Endothelial cell of hepatic sinusoid (primary cell): Measurements from ENCODE around the gene C5AR2.
"Not testable (repeated sequence)": the region's sequence is repeated elsewhere in the genome, so short reads cannot be mapped to it uniquely, and the experiment has no call there.

Experiments
- in situ Hi-C: cut with HindIII; loops from 2 replicates; pipeline ENCODE4 v1.10.0; 2017; ENCODE audit warnings: low sequenced_read_pairs

C5AR2 gene

DNA sequence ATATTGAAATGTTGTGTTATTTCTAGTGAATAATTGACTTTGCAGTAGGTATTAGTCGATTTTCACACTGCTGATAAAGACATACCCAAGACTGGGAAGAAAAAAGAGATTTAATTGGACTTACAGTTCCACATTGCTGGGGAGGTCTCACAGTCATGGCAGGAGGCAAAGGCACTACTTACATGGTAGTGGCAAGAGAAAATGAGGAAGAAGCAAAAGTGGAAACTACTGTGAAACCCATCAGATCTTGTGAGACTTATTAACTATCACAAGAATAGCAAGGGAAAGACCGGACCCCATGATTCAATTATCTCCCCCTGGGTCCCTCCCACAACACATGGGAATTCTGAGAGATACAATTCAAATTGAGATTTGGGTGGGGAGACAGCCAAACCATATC is 9.9 kb upstream of the C5AR2 start:
- in situ Hi-C loops = no loop called here

DNA sequence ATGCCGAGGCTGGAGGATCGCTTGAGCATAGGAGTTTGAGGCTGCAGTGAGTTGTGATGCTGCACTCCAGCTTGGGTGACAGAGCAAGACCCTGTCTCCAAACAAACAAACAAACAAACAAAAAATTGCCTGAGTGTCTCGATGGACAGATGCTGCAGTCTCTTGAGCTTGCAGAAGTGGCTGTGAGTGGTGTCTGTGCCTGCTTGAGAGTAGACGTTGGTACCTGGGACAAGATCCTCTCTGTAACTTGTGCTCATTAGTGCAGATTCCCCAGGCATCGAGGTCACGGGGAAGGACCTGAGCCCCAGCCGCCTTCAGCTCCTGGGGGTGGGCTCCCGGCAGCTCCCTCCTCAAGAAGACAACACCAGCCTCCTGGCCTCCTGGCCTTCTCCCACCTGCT is 8.6 kb upstream of the C5AR2 start:
- in situ Hi-C loops = no loop called here

- in situ Hi-C loops = no loop called here
Observed at GRCh38 chr19:47323872-47324271, 8.1 kb upstream of the C5AR2 start.

GRCh38 chr19:47324502-47324901 is 7.5 kb upstream of the C5AR2 start:
- in situ Hi-C loops = no loop called here

- in situ Hi-C loops = no loop called here
Observed at GRCh38 chr19:47330466-47330869, 1.5 kb upstream of the C5AR2 start.

DNA sequence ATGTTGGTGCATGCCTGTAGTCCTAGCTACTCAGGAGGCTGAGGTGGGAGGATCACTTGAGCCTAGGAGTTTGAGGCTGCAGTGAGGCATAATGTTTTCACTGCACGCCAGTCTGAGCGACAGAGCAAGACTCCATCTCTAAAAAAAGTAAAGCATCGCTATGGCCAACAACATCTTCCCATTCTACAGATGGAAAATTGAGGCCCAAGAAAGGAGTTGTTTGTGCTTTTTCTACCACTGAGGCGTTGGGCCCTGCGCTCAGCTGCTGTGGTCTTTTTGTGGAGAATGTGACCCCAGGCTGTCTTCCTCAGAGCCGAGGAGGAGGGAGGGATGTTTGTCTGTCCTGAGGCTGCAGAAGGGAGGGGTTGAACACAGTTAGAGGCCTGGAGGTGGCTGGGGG is 485 bp upstream of the C5AR2 start:
- in situ Hi-C loops = no loop called here

DNA sequence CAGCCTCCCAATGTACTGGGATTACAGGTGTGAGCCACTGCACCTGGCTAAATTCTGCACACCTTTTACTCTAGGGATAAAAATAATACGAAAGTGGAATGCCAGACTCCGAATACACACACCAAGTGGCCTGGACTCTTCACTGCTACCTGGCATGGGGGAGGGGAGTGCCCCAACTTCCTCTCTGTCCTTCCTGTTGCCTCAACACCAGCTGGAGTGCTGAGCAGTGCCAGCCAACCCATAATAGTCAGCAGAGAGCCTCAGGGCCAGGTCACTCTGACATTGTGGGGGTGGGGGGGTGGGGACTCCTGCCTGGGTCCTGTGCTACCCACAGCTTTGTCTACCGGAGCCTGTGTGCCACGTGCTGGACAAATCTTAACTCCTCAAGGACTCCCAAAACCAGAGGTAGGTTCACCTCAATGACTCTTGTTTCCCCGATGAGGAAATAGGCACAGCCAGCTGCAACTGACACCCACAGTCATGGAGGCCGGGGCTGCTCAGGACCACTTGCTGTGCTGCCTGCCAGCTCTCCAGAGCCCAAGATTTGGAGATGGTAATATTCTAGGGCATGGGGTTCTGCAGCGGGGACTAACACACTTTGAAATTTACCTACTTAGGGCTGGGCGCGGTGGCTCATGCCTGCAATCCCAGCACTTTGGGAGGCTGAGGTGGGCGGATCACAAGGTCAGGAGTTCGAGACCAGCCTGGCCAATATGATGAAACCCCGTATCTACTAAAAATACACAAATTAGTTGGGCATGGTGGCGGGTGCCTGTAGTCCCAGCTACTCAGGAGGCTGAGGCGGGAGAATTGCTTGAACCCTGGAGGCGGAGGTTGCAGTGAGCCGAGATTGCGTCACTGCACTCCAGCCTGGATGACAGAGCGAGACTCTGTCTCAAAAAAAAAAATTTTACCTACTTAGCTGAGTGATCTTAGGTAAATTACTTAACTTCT is 5.1 kb downstream of the C5AR2 start:
- in situ Hi-C loops = not testable (repeated sequence)

DNA sequence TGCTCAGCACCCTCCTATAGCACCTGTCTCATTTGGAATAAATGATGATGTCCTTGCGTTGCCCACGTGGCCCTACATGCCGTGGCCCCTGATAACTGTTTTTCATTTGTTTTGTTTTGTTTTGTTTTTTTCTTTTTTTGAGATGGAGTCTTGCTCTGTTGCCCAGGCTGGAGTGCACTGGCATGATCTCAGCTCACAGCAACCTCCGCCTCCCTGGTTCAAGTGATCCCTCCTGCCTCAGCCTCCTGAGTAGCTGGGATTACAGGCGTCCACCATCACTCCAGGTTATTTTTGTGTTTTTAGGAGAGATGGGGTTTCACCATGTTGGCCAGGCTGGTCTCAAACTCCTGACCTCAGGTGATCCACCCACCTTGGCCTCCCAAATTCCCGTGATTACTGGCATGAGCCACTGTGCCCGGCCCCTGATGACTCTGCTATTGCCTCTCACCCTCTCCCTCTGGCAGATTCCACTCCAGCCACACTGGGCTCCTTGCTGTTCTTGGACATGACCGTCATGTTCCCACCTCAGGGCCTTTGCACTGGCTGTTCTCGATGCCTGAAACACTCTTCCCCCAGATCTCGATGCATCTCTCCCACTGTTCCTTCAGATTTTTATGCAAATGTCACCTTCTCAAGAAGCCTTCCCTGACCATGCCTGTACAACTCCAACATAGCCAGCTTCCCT is 7.4 kb downstream of the C5AR2 start:
- in situ Hi-C loops = no loop called here

DNA sequence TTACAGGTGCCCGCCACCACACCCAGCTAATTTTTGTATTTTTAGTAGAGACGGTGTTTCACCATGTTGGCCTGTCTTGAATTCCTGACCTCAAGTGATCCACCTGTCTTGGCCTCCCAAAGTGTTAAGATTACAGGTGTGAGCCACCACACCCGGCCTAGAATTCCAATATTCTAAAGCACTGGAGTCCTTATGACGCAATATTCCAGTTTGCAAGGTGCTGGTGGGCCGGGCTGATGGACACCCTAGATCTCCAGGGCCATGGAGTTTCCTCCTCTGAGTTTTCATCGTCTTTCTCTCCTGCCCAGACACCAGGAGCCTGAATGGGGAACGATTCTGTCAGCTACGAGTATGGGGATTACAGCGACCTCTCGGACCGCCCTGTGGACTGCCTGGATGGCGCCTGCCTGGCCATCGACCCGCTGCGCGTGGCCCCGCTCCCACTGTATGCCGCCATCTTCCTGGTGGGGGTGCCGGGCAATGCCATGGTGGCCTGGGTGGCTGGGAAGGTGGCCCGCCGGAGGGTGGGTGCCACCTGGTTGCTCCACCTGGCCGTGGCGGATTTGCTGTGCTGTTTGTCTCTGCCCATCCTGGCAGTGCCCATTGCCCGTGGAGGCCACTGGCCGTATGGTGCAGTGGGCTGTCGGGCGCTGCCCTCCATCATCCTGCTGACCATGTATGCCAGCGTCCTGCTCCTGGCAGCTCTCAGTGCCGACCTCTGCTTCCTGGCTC is 8.7 kb downstream of the C5AR2 start:
- in situ Hi-C loops = no loop called here

DNA sequence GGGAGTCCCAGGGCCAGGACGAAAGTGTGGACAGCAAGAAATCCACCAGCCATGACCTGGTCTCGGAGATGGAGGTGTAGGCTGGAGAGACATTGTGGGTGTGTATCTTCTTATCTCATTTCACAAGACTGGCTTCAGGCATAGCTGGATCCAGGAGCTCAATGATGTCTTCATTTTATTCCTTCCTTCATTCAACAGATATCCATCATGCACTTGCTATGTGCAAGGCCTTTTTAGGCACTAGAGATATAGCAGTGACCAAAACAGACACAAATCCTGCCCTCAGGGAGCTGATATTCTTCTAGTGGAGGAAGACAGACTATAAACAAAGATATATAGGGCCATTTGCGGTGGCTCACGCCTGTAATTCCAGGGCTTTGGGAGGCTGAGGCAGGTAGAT is 9.8 kb downstream of the C5AR2 start:
- in situ Hi-C loops = no loop called here

GRCh38 chr19:47343194-47343802 is 11.3 kb downstream of the C5AR2 start:
- in situ Hi-C loops = no loop called here

- in situ Hi-C loops = no loop called here
Observed at GRCh38 chr19:47344425-47344824, 12.4 kb downstream of the C5AR2 start.

GRCh38 chr19:47346024-47346423 is 14.0 kb downstream of the C5AR2 start:
- in situ Hi-C loops = not testable (repeated sequence)

- in situ Hi-C loops = no loop called here
Observed at GRCh38 chr19:47348819-47349795, 17.1 kb downstream of the C5AR2 start, which contains the start of gene DHX34. Gene DHX34 (plus strand): TSS chr19:47349315. CDS start chr19:47353031, 3,716 bp downstream.

- in situ Hi-C loops = loop anchor here (10.0 kb wide), 1 partner anchor 46 kb away; the partner anchor contains the start of gene C5AR1
Observed at GRCh38 chr19:47350630-47351029, 18.7 kb downstream of the C5AR2 start.

- in situ Hi-C loops = loop anchor here (10.0 kb wide), 1 partner anchor 47 kb away; the partner anchor contains the start of gene C5AR1
Observed at GRCh38 chr19:47351548-47351947, 19.6 kb downstream of the C5AR2 start.

- in situ Hi-C loops = loop anchor here (10.0 kb wide), 1 partner anchor 47 kb away; the partner anchor contains the start of gene C5AR1
Observed at GRCh38 chr19:47352095-47352494, 20.1 kb downstream of the C5AR2 start.

GRCh38 chr19:47353307-47353712 is 21.3 kb downstream of the C5AR2 start:
- in situ Hi-C loops = loop anchor here (10.0 kb wide), 1 partner anchor 49 kb away; the partner anchor contains the start of gene C5AR1

GRCh38 chr19:47356900-47357299 is 24.9 kb downstream of the C5AR2 start:
- in situ Hi-C loops = loop anchor here (10.0 kb wide), 1 partner anchor 52 kb away; the partner anchor contains the start of gene C5AR1
